A673 (cell line): Measurements from ENCODE around the gene PFKL. TPM values are rescaled to one million over a fixed set of nuclear protein-coding genes. Genes with fewer than 3 reads are reported as not detected.

Experiments
- BruUV-seq: library from RNA; stranded (reverse); fragments of 400-500 nt; replicated peaks from 2 replicates; lab custom pipeline; 2021; lab: Mats Ljungman, UMichigan
- CTCF ChIA-PET: fragments of 300-600 bp; sonication (Branson Sonifier 250); formaldehyde crosslinking; loops from one replicate; lab custom pipeline; 2022; ENCODE audit warnings: antibody characterized with exemption; lab: Charles Lee
- POLR2A ChIA-PET: fragments of 300-600 bp; sonication (Branson Sonifier 250); formaldehyde crosslinking; loops from one replicate; lab custom pipeline; 2022; ENCODE audit warnings: antibody characterized with exemption; ENCODE audit not compliant: low non-redundant PET; lab: Charles Lee
- DNase-seq: peaks from one replicate; pipeline ENCODE4 v3.0.0-alpha.2; 2015; ENCODE audit warnings: low spot score
- H3K27ac ChIP-seq: fragments of 200-600 bp; sonication (generic); 2 replicates; pipeline ENCODE4 v1.5.1; 2016; ENCODE audit warnings: mixed run types, low read depth, mild to moderate bottlenecking, mixed read lengths, antibody characterized with exemption, low read length; ENCODE audit not compliant: poor library complexity, severe bottlenecking
- H3K27me3 ChIP-seq: fragments of 200-600 bp; sonication (generic); replicated peaks from 2 replicates; pipeline ENCODE4 v1.6.1; 2017; ENCODE audit warnings: mixed run types, low read depth, mild to moderate bottlenecking, mixed read lengths, antibody characterized with exemption, low read length; ENCODE audit not compliant: insufficient read depth, poor library complexity
- H3K36me3 ChIP-seq: fragments of 200-600 bp; sonication (generic); 2 replicates; pipeline ENCODE4 v1.6.1; 2016; ENCODE audit warnings: mixed run types, mild to moderate bottlenecking, mixed read lengths, antibody characterized with exemption, low read length; ENCODE audit not compliant: insufficient read depth, poor library complexity, severe bottlenecking
- H3K4me1 ChIP-seq: fragments of 200-600 bp; sonication (generic); 2 replicates; pipeline ENCODE4 v1.6.1; 2017; ENCODE audit warnings: mixed run types, mild to moderate bottlenecking, mixed read lengths, antibody characterized with exemption, low read length; ENCODE audit not compliant: insufficient read depth, poor library complexity, severe bottlenecking
- H3K4me3 ChIP-seq: fragments of 200-600 bp; sonication (generic); 2 replicates; pipeline ENCODE4 v1.5.1; 2016; ENCODE audit warnings: low read depth, mixed run types, mild to moderate bottlenecking, mixed read lengths, low read length; ENCODE audit not compliant: poor library complexity, severe bottlenecking
- H3K9me3 ChIP-seq: fragments of 200-600 bp; sonication (generic); 2 replicates; pipeline ENCODE4 v1.6.1; 2016; ENCODE audit warnings: mixed run types, low read depth, mild to moderate bottlenecking, mixed read lengths, antibody characterized with exemption, low read length; ENCODE audit not compliant: poor library complexity, severe bottlenecking
- EZH2 ChIP-seq: fragments of 200-600 bp; sonication (generic); IDR thresholded peaks from 2 replicates; pipeline ENCODE4 v1.6.1; 2017; ENCODE audit warnings: borderline replicate concordance, low read depth, mild to moderate bottlenecking, mixed read lengths, antibody characterized with exemption, low read length; ENCODE audit not compliant: poor library complexity, severe bottlenecking
- intact Hi-C: fragments of 100-400 bp; cut with micrococcal nuclease; formaldehyde crosslinking; loops from one replicate; pipeline ENCODE4 v1.10.0; 2022; ENCODE audit not compliant: unreplicated experiment
- total RNA-seq: library from RNA; stranded (reverse); gene quantifications from 2 replicates; pipeline ENCODE4 v1.2.3, GENCODE V29; 2021
- TF ChIP-seq, protein P1 (sequence below): fragments of 300-800, 200-600 bp; sonication (generic); conservative IDR thresholded peaks from 2 replicates; pipeline ENCODE4 v1.5.1; 2017; ENCODE audit warnings: low read depth, mild to moderate bottlenecking, antibody characterized with exemption, low read length, moderate library complexity, mixed read lengths

Gene PFKL
- total RNA-seq, 1 experiment from 2014 or later: 112 TPM

DNA sequence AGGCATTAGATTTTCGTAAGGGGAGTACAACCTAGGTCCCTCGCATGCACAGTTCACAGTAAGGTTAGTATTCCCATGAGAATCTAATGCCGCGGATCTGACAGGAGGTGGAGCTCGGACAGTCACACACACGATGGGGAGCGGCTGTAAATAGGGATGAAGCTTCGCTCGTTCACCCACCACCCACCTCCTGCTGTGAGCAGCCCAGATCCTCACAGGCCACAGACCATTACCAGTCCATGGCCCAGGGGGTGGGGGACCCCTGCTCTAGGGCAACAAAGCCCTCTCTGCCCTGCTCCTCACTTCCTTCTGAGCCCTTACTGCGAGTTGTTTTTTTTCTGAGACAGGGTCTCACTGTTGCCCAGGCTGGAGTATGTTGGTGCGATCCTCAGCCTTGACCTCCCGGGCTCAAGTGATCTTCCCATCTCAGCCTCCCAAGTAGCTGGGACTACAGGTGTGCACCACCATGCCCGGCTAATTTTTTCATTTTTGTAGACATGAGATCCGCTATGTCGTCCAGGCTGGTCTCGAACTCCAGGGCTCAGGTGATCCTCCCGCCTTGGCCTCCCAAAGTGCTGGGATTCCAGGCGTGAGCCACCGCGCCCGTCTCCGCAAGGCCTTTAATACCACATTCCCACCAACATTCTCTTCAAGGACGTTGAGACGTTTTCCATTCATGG is 74.9 kb downstream of the PFKL start:
- H3K4me3 ChIP-seq: no peak overlapping the region
- TF ChIP-seq, protein P1, sequence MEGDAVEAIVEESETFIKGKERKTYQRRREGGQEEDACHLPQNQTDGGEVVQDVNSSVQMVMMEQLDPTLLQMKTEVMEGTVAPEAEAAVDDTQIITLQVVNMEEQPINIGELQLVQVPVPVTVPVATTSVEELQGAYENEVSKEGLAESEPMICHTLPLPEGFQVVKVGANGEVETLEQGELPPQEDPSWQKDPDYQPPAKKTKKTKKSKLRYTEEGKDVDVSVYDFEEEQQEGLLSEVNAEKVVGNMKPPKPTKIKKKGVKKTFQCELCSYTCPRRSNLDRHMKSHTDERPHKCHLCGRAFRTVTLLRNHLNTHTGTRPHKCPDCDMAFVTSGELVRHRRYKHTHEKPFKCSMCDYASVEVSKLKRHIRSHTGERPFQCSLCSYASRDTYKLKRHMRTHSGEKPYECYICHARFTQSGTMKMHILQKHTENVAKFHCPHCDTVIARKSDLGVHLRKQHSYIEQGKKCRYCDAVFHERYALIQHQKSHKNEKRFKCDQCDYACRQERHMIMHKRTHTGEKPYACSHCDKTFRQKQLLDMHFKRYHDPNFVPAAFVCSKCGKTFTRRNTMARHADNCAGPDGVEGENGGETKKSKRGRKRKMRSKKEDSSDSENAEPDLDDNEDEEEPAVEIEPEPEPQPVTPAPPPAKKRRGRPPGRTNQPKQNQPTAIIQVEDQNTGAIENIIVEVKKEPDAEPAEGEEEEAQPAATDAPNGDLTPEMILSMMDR: no peak
- no peak for TF ChIP-seq EZH2
- no peaks in the 10 kb centered on the region for H3K4me1 ChIP-seq
- H3K27ac ChIP-seq: no peak overlapping the region
- intact Hi-C loops: no loop called here
- H3K9me3 ChIP-seq: no peaks in the 10 kb centered on the region
- H3K36me3 ChIP-seq: no peaks in the 10 kb centered on the region
- BruUV-seq: no TSS peak
- ChIA-PET POLR2A (no interaction called here), CTCF (interaction anchor here (0.6 kb wide), 1 partner anchor 1300 kb away, joined by 3 read pairs; no protein-coding TSS in a partner anchor)
- no peak for DNase-seq
- H3K27me3 ChIP-seq: no peaks in the 10 kb centered on the region

DNA sequence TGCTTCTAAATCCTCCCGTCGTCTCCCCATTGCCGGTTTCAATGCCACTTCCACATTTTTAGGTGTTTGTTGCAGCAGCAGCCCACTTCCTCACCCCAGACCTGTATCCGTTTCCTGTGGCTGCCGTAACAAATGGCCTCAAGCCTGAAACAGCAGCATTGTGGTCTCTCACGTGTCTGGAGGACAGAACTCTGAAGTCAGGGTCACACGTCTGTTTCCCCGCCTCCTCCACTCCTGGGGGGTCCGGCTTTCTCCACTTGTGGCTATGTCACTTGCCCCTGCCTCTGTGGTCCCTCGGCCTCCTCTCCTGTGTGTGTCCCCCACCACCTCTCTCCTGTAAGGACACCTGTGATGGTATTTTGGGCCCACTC is 75.4 kb downstream of the PFKL start:
- H3K9me3 ChIP-seq: no peaks in the 10 kb centered on the region
- H3K4me1 ChIP-seq: no peaks in the 10 kb centered on the region
- no peaks in the 10 kb centered on the region for H3K27me3 ChIP-seq
- no peaks in the 10 kb centered on the region for H3K36me3 ChIP-seq
- CTCF ChIA-PET: no interaction called here
- no peak overlapping the region for H3K27ac ChIP-seq
- no peak for DNase-seq
- POLR2A ChIA-PET: no interaction called here
- H3K4me3 ChIP-seq: no peak overlapping the region
- no TSS peak for BruUV-seq
- intact Hi-C loops: no loop called here
- no peak for TF ChIP-seq EZH2
- TF ChIP-seq, protein P1: no peak

DNA sequence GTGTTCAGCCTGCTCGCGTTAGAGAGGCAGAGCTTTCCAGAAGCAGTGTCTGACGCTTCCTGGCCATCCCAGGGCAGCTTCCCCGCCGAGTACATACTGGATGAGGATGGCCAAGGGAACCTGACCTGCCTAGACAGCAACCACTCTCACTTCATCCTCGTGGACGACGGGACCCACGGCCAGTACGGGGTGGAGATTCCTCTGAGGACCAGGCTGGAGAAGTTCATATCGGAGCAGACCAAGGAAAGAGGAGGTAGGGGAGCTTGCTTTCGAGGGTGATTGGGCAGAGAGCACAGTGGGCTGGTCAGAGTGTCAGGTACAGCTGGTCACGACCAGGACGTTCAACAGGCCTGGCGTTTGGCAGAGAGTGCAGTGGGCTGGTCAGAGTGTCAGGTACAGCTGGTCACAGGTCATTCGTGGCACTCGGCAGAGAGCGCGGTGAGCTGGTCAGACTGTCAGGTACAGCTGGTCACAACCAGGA is 75.9 kb downstream of the PFKL start:
- TF ChIP-seq, protein P1: no peak
- TF ChIP-seq EZH2: no peak
- Histone ChIP-seq H3K9me3 (no peaks in the 10 kb centered on the region), H3K27ac (no peak overlapping the region), H3K4me1 (no peaks in the 10 kb centered on the region), H3K36me3 (no peaks in the 10 kb centered on the region), H3K27me3 (no peaks in the 10 kb centered on the region), H3K4me3 (no peak overlapping the region)
- POLR2A ChIA-PET: no interaction called here
- intact Hi-C loops: no loop called here
- no peak for DNase-seq
- CTCF ChIA-PET: no interaction called here
- no TSS peak for BruUV-seq
